NT2/D1 (cell line): ENCODE data around the gene RREB1.

Experiments used
- DNase-seq: peaks from one replicate; pipeline ENCODE4 v3.0.0-alpha.2; 2011; ENCODE audit warnings: low read depth, low spot score
- H3K27me3 ChIP-seq: 2 replicates; pipeline ENCODE4 v1.6.0; 2011; ENCODE audit warnings: mild to moderate bottlenecking; ENCODE audit not compliant: insufficient read length, insufficient read depth
- H3K36me3 ChIP-seq: 2 replicates; pipeline ENCODE4 v1.6.1; 2011; ENCODE audit warnings: mild to moderate bottlenecking, low read length, mixed read lengths; ENCODE audit not compliant: insufficient read depth, insufficient read length
- H3K4me1 ChIP-seq: 2 replicates; pipeline ENCODE4 v1.5.1; 2011; ENCODE audit not compliant: insufficient read depth, insufficient read length
- H3K4me3 ChIP-seq: 2 replicates; pipeline ENCODE4 v1.5.1; 2011; ENCODE audit warnings: low read depth; ENCODE audit not compliant: insufficient read length
- H3K9ac ChIP-seq: 2 replicates; pipeline ENCODE4 v1.6.0; 2011; ENCODE audit warnings: low read depth; ENCODE audit not compliant: insufficient read length
- H3K9me3 ChIP-seq: 2 replicates; pipeline ENCODE4 v1.5.1; 2011; ENCODE audit warnings: mild to moderate bottlenecking, low read length; ENCODE audit not compliant: insufficient read depth
- SUZ12 ChIP-seq: IDR thresholded peaks from 2 replicates; pipeline ENCODE4 v1.6.1; 2011; ENCODE audit not compliant: insufficient read length, insufficient read depth; ENCODE audit errors: extremely low read depth
- YY1 ChIP-seq: IDR thresholded peaks from 2 replicates; pipeline ENCODE4 v1.6.1; 2011; ENCODE audit not compliant: insufficient read length, insufficient read depth
- ZNF274 ChIP-seq: IDR thresholded peaks from 2 replicates; pipeline ENCODE4 v1.6.1; 2011; ENCODE audit warnings: mild to moderate bottlenecking, low read depth, low read length

Gene RREB1

GRCh38 chr6:7195339-7196018, 87.7 kb downstream of the RREB1 start:
- no peak for TF ChIP-seq SUZ12
- no peak for TF ChIP-seq ZNF274
- no peak for TF ChIP-seq YY1
- DNase-seq, result no peak
- peaks cover 4% of the 10 kb centered on the region for H3K4me1 ChIP-seq
- peaks cover 17% of the 10 kb centered on the region for H3K36me3 ChIP-seq
- H3K9ac ChIP-seq, result no peak overlapping the region
- H3K9me3 ChIP-seq, result no peaks in the 10 kb centered on the region
- no peaks in the 10 kb centered on the region for H3K27me3 ChIP-seq
- no peak overlapping the region for H3K4me3 ChIP-seq

DNA sequence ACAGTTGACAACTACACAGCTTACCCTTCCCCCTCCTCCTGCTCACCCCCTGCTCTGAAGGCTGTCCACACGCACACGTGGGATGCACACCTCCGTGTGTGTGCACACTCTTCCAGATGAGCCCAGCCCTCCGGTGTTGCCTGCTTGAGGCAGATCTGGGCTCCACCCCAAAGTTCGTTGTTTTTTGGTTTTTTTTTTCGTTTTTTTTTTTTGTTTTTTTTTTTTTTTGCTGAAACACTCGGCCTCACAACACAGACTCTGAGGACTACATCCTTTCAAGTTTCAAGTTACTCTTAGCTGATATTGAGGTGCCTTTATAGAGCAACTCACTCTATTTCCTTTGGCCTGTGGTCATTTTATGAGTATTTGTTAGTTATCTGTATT, 88.2 kb downstream of the RREB1 start:
- Histone ChIP-seq H3K36me3 (peaks cover 14% of the 10 kb centered on the region), H3K9ac (no peak overlapping the region)

DNA sequence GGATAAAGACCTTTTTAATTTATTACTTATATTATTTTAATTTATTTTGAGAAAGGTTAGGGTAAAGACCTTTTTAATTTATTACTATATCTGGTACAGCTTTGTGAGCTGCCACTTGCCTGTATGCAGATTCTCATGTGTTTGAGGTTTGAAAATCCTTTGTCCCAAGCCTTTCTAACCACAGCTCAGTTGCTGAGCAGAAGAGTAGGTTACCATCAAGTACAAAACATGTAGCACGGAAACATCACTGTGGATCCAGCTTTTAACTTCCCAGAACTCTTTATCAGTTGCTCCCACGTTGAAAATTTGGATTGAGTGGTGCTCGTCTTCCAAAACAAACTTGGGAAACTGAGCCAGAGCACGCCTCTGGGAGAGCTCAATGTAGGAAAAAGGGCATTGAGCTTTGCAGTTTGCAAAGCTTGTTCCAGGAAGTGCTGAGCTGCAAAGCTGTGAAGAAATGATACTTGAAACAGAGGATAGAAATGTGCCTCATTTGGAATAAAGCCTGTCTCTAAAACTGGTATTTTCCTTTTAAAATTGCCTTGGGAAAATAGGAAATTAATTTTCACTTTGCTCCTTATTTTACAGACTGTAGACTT, 89.0 kb downstream of the RREB1 start:
- H3K36me3 ChIP-seq, result peaks cover 14% of the 10 kb centered on the region
- no peaks in the 10 kb centered on the region for H3K27me3 ChIP-seq
- H3K4me3 ChIP-seq, result no peak overlapping the region
- H3K4me1 ChIP-seq, result peaks cover 8% of the 10 kb centered on the region
- no peak overlapping the region for H3K9ac ChIP-seq
- DNase-seq, result no peak
- TF ChIP-seq ZNF274, result no peak
- TF ChIP-seq YY1, result no peak
- TF ChIP-seq SUZ12, result no peak
- H3K9me3 ChIP-seq, result no peaks in the 10 kb centered on the region

More for the DNA sequence above, 88.2 kb downstream of the RREB1 start:
- H3K4me1 ChIP-seq, result peaks cover 6% of the 10 kb centered on the region
- H3K27me3 ChIP-seq, result no peaks in the 10 kb centered on the region
- DNase-seq, result no peak
- H3K4me3 ChIP-seq, result no peak overlapping the region
- TF ChIP-seq YY1 (no peak), ZNF274 (no peak), SUZ12 (no peak)
- H3K9me3 ChIP-seq, result no peaks in the 10 kb centered on the region

- TF ChIP-seq ZNF274, result no peak
- no peak for TF ChIP-seq SUZ12
- TF ChIP-seq YY1, result no peak
- Histone ChIP-seq H3K4me1 (peaks cover 9% of the 10 kb centered on the region), H3K4me3 (no peak overlapping the region), H3K27me3 (no peaks in the 10 kb centered on the region), H3K36me3 (peaks cover 20% of the 10 kb centered on the region), H3K9ac (no peak overlapping the region), H3K9me3 (no peaks in the 10 kb centered on the region)
- DNase-seq, result no peak
Measured at GRCh38 chr6:7197747-7198146, 90.0 kb downstream of the RREB1 start.

- DNase-seq, result no peak
- Histone ChIP-seq H3K4me1 (peaks cover 13% of the 10 kb centered on the region), H3K9me3 (no peaks in the 10 kb centered on the region), H3K36me3 (peaks cover 29% of the 10 kb centered on the region), H3K27me3 (no peaks in the 10 kb centered on the region), H3K9ac (no peak overlapping the region), H3K4me3 (no peak overlapping the region)
- TF ChIP-seq YY1 (no peak), SUZ12 (no peak)
Measured at GRCh38 chr6:7198833-7199800, 91.4 kb downstream of the RREB1 start.

- peaks cover 28% of the 10 kb centered on the region for H3K36me3 ChIP-seq
- TF ChIP-seq ZNF274 (no peak), SUZ12 (no peak), YY1 (no peak)
- H3K9me3 ChIP-seq, result no peaks in the 10 kb centered on the region
- H3K9ac ChIP-seq, result no peak overlapping the region
- H3K4me1 ChIP-seq, result peaks cover 10% of the 10 kb centered on the region
- no peaks in the 10 kb centered on the region for H3K27me3 ChIP-seq
- DNase-seq, result no peak
- no peak overlapping the region for H3K4me3 ChIP-seq
Measured at GRCh38 chr6:7200598-7201443, 93.1 kb downstream of the RREB1 start.
